ENCODE data around the gene OR13H1.

- TF ChIP-seq POLR2AphosphoS5 (IDR thresholded peaks at IDR 0.05; ENCODE audit: insufficient read depth, low read depth, low read length) (no peak), CTCF (IDR thresholded peaks at IDR 0.05; ENCODE audit: extremely low read depth in 1 of 2, insufficient read depth in 1 of 2, low read depth in 1 of 2, low read length in 2 of 2) (no peak), EZH2 (IDR thresholded peaks at IDR 0.05; ENCODE audit: borderline replicate concordance, low read depth, low read length, severe bottlenecking) (no peak), MAX (IDR thresholded peaks at IDR 0.05; ENCODE audit: insufficient read depth, insufficient read length) (no peak), POLR2A (IDR thresholded peaks at IDR 0.05; ENCODE audit: low read depth, low read length) (no peak), MYC (IDR thresholded peaks at IDR 0.05; ENCODE audit: low read depth, low read length) (no peak), FOS (IDR thresholded peaks at IDR 0.05; ENCODE audit: borderline replicate concordance, insufficient read depth, low read length) (no peak)
Observed at GRCh38 chrX:131577999-131578734, 34.3 kb downstream of the OR13H1 start.

Data from endothelial cell of umbilical vein (primary cell).